K562 (cell line): ENCODE measurements around the gene SPRYD3. TPM values are rescaled to one million over a fixed set of nuclear protein-coding genes. Genes with fewer than 3 reads are reported as not detected.

Experiments used
- ATAC-seq: fragments of 200-7000 bp; cut with Tn5 transposase; 3 replicates; pipeline ENCODE4 v1.9.1; 2020; ENCODE audit warnings: moderate library complexity
- BruUV-seq: library from RNA; stranded (reverse); fragments of 400-500 nt; replicated peaks from 2 replicates; lab custom pipeline; 2021; lab: Mats Ljungman, UMichigan
- CTCF ChIA-PET: fragments of 300-600 bp; formaldehyde crosslinking; extraction: SDS; loops from one replicate; lab custom pipeline; 2021; ENCODE audit warnings: low intra/inter-chr PET ratio; lab: Yijun Ruan, JAX
- POLR2A ChIA-PET: fragments of 300-600, 350-650 bp; sonication (Branson Sonifier 250); formaldehyde crosslinking; extraction: SDS; loops from one replicate; lab custom pipeline; 2021; ENCODE audit warnings: antibody characterized with exemption, inconsistent platforms; lab: Yijun Ruan, JAX
- DNase-seq, 4 experiments: peaks; one replicate each; pipeline versions ENCODE4 v3.0.0 to v3.0.0-alpha.2; 2011 to 2018; ENCODE audit warnings: low spot score in 3 of 4, mixed read lengths in 3 of 4; ENCODE audit errors: extremely low read depth in 1 of 4
- FAIRE-seq: peaks from 2 replicates; lab custom pipeline; 2011; peaks lifted over from hg19 to GRCh38; lab: Jason Lieb, UNC
- H2AFZ ChIP-seq: 2 replicates; pipeline ENCODE4 v1.6.0; 2011; ENCODE audit warnings: low read depth, low read length, control low read depth, inconsistent platforms
- H3K27ac ChIP-seq: fragments of 200-600 bp; 3 replicates; pipeline ENCODE4 v1.8.0; 2011; ENCODE audit warnings: low read depth, mild to moderate bottlenecking, control low read depth, inconsistent platforms, low read length, moderate library complexity, mixed read lengths; ENCODE audit errors: extremely low read depth
- H3K27me3 ChIP-seq, 2 experiments: fragments of 300-600 bp in 1 of 2; 2 replicates in 1 of 2; 3 replicates in 1 of 2; pipeline versions ENCODE4 v1.6.0 to v1.8.0; 2011; ENCODE audit warnings: inconsistent platforms in 2 of 2, low read length in 2 of 2, mild to moderate bottlenecking in 1 of 2, mixed read lengths in 1 of 2, moderate library complexity in 1 of 2; ENCODE audit not compliant: control insufficient read depth in 2 of 2, insufficient read depth in 2 of 2
- H3K36me3 ChIP-seq: fragments of 300-600 bp; 3 replicates; pipeline ENCODE4 v1.8.0; 2011; ENCODE audit warnings: mild to moderate bottlenecking, low read length, inconsistent platforms; ENCODE audit not compliant: control insufficient read depth, insufficient read depth
- H3K4me1 ChIP-seq, 2 experiments: fragments of 200-600 bp in 1 of 2; replicated peaks in 1 of 2; 2 replicates in 1 of 2; 3 replicates in 1 of 2; pipeline versions ENCODE4 v1.5.1 to v1.8.0; 2011; ENCODE audit warnings: inconsistent platforms in 2 of 2, low read length in 2 of 2, mild to moderate bottlenecking in 1 of 2, mixed read lengths in 1 of 2, moderate library complexity in 1 of 2; ENCODE audit not compliant: control insufficient read depth in 2 of 2, insufficient read depth in 2 of 2
- H3K4me2 ChIP-seq: 2 replicates; pipeline ENCODE4 v1.6.1; 2011; ENCODE audit warnings: low read length, control low read depth, inconsistent platforms, mixed read lengths; ENCODE audit not compliant: insufficient read depth
- H3K4me3 ChIP-seq: fragments of 200-600 bp; sonication (generic), shearing (Covaris generic); 2 replicates; pipeline ENCODE4 v1.5.1; 2016; ENCODE audit warnings: control low read depth, inconsistent platforms
- H3K79me2 ChIP-seq: fragments of 200-600 bp; 3 replicates; pipeline ENCODE4 v1.8.0; 2011; ENCODE audit warnings: low read length, inconsistent platforms; ENCODE audit not compliant: control insufficient read depth, insufficient read depth
- H3K9ac ChIP-seq, 2 experiments: 2 replicates each; pipeline versions ENCODE4 v1.6.0 to v1.6.1; 2011; ENCODE audit warnings: low read depth in 2 of 2, low read length in 2 of 2, control low read depth in 1 of 2, inconsistent platforms in 1 of 2, mild to moderate bottlenecking in 1 of 2, mixed read lengths in 1 of 2; ENCODE audit not compliant: insufficient read depth in 1 of 2
- H3K9me1 ChIP-seq: one replicate; pipeline ENCODE4 v1.6.0; 2011; ENCODE audit warnings: inconsistent platforms, mild to moderate bottlenecking, low read length, moderate library complexity; ENCODE audit not compliant: control insufficient read depth, insufficient read depth
- H3K9me3 ChIP-seq: replicated peaks from 2 replicates; pipeline ENCODE4 v1.5.1; 2011; ENCODE audit warnings: low read depth, low read length, inconsistent platforms; ENCODE audit not compliant: control insufficient read depth, insufficient read depth
- H4K20me1 ChIP-seq: replicated peaks from 2 replicates; pipeline ENCODE4 v1.6.1; 2011; ENCODE audit warnings: low read length, inconsistent platforms, mixed read lengths; ENCODE audit not compliant: control insufficient read depth, insufficient read depth
- AFF1 ChIP-seq, 2 experiments: fragments of 450-650 bp; IDR thresholded peaks; 2 replicates each; pipeline ENCODE4 v1.6.1; 2018; ENCODE audit warnings: mild to moderate bottlenecking in 2 of 2, low read depth in 1 of 2; ENCODE audit not compliant: partially characterized antibody in 2 of 2
- ATF7 ChIP-seq: fragments of 450-650 bp; IDR thresholded peaks from 2 replicates; pipeline ENCODE4 v1.7.1; 2014; ENCODE audit warnings: mild to moderate bottlenecking, moderate library complexity
- DNMT1 ChIP-seq: fragments of 450-650 bp; IDR thresholded peaks from 2 replicates; pipeline ENCODE4 v1.6.1; 2016; ENCODE audit warnings: antibody characterized with exemption, mild to moderate bottlenecking
- GATAD2A ChIP-seq: fragments of 450-650 bp; IDR thresholded peaks from 2 replicates; pipeline ENCODE4 v1.6.1; 2017
- NR2C2 ChIP-seq, 2 experiments: fragments of 200-800 bp in 1 of 2; sonication (Bioruptor generic) in 1 of 2; sonication (generic) in 1 of 2; formaldehyde crosslinking in 1 of 2; IDR thresholded peaks; 2 replicates each; pipeline versions ENCODE4 v1.6.1 to v1.8.0; 2016 to 2022; ENCODE audit warnings: mild to moderate bottlenecking in 1 of 2, missing compliant biosample characterization in 1 of 2, missing genetic modification characterization in 1 of 2, missing genetic modification reagents in 1 of 2
- PRMT5 ChIP-seq: sonication (generic); formaldehyde crosslinking; IDR thresholded peaks from 2 replicates; pipeline ENCODE4 v1.5.0; 2020; ENCODE audit warnings: missing genetic modification reagents
- RBFOX2 ChIP-seq: fragments of 200-400 bp; formaldehyde crosslinking; IDR thresholded peaks from 2 replicates; pipeline ENCODE4 v1.6.1; 2017; ENCODE audit warnings: low read depth, mild to moderate bottlenecking, low read length, moderate library complexity
- RBM22 ChIP-seq: fragments of 200-400 bp; formaldehyde crosslinking; IDR thresholded peaks from 2 replicates; pipeline ENCODE4 v1.6.1; 2018; ENCODE audit warnings: low read length, low read depth; ENCODE audit not compliant: poor library complexity, severe bottlenecking
- RUNX1 ChIP-seq: sonication (generic); IDR thresholded peaks from 2 replicates; pipeline ENCODE4 v1.6.1; 2016; ENCODE audit warnings: antibody characterized with exemption, low read depth
- THRAP3 ChIP-seq: fragments of 450-650 bp; IDR thresholded peaks from 2 replicates; pipeline ENCODE4 v1.6.1; 2016; ENCODE audit warnings: mild to moderate bottlenecking, inconsistent platforms, borderline replicate concordance
- TSC22D4 ChIP-seq: fragments of 450-650 bp; IDR thresholded peaks from 2 replicates; pipeline ENCODE4 v1.6.1; 2016; ENCODE audit warnings: missing genetic modification characterization, missing biosample characterization, control low read depth
- ZC3H8 ChIP-seq: fragments of 450-650 bp; IDR thresholded peaks from 2 replicates; pipeline ENCODE4 v1.6.1; 2017
- ZNF551 ChIP-seq: fragments of 250-450 bp; sonication (Bioruptor Pico); IDR thresholded peaks from 2 replicates; pipeline ENCODE4 v1.5.0; 2021; ENCODE audit warnings: mild to moderate bottlenecking, moderate library complexity
- WGBS: fragments of 100-300 bp; shearing (Covaris generic); methylation state at CpG from one replicate; pipeline ENCODE4 v1.1.6; 2016; ENCODE audit warnings: low coverage, mixed read lengths; ENCODE audit not compliant: insufficient coverage; ENCODE audit errors: missing lambda C conversion rate; 5-methylcytosine and 5-hydroxymethylcytosine counted together
- in situ Hi-C: fragments of 300-500 bp; cut with MboI; formaldehyde crosslinking; loops from 4 replicates; pipeline ENCODE4 v1.15.0; 2018; ENCODE audit warnings: inconsistent platforms, mixed read lengths
- intact Hi-C: fragments of 100-400 bp; cut with micrococcal nuclease; formaldehyde crosslinking; loops from 2 replicates; pipeline ENCODE4 v1.14.2; 2022
- polyA plus RNA-seq, 8 experiments: library from polyadenylated mRNA; depleted of rRNA in 4 of 8; stranded (reverse) in 5 of 8; unstranded in 3 of 8; fragments of >200 nt; fragmentation: Nextera tagmentation in 2 of 8; fragmentation: Illumina TruSeq in 1 of 8; extraction: Ambion mirVana in 2 of 8; extraction: Trizol in 1 of 8; gene quantifications; 2 replicates each; pipeline versions ENCODE4 v1.2.1 to v1.2.3, GENCODE V29; 2011 to 2014; ENCODE audit warnings: inconsistent platforms in 1 of 8, missing spikeins in 1 of 8
- total RNA-seq, 7 experiments: library from RNA; depleted of rRNA in 6 of 7; stranded (reverse); fragments of >200 nt in 6 of 7; fragmentation: Illumina TruSeq in 2 of 7; extraction: Trizol in 2 of 7; gene quantifications; 2 replicates each; pipeline versions ENCODE4 v1.2.1 to v1.2.3, GENCODE V29; 2011 to 2021; ENCODE audit warnings: low replicate concordance in 1 of 7
- TF ChIP-seq, protein P1 (sequence below): sonication (generic); formaldehyde crosslinking; IDR thresholded peaks from 2 replicates; pipeline ENCODE4 v1.8.0; 2022; ENCODE audit warnings: missing genetic modification reagents, mild to moderate bottlenecking, moderate library complexity, borderline replicate concordance
- TF ChIP-seq, protein P2 (sequence below): fragments of 250-450 bp; sonication (Bioruptor Pico); IDR thresholded peaks from 2 replicates; pipeline ENCODE4 v1.9.0; 2021; ENCODE audit warnings: mild to moderate bottlenecking

Gene SPRYD3
- total and polyA plus RNA-seq, 9 of the 15 experiments (the other 6 are each of a cell fraction or from before 2014, with no cell fraction given): 1.5 to 13.6 (median 7.6) TPM

- TF ChIP-seq, protein P1, sequence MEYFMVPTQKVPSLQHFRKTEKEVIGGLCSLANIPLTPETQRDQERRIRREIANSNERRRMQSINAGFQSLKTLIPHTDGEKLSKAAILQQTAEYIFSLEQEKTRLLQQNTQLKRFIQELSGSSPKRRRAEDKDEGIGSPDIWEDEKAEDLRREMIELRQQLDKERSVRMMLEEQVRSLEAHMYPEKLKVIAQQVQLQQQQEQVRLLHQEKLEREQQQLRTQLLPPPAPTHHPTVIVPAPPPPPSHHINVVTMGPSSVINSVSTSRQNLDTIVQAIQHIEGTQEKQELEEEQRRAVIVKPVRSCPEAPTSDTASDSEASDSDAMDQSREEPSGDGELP (CRISPR knock-in tag): peak; percentile 64
- TF ChIP-seq, all 486 proteins: peak for 7
These were observed 15.2 kb upstream of the SPRYD3 start (continued) for GRCh38 chr12:53094394-53094787.

DNA sequence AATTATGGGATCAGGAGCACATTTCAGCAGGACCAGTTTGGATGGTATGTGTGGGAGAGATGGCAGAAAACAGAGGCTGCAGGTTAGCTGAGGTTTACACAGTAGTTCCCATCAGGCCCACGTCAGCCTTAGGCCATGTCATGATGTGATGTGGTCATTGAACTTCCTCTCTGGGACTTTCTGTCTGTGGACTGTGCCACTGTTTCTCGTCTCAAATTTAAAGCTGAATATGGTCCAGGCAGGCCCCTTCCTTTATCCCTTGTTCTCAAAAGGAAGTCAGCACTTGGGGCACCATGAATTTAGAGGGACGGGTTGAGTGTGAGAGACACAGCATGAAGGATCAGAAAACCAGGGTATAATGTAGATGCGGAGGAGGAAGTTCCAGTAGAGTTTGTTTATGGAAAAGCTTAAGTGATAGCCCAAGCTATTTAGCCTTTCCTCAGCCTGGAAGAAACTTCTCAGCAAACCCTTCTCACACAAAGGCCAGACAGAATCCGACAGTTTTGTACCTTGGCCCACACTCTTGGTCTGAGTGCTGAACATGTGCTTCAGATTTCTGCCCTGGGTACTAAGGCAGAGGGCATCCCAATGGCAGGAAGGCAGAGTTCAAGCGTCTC lies 14.7 kb upstream of the SPRYD3 start:
- no peaks in the 10 kb centered on the region for H3K79me2 ChIP-seq
- 30% methylated on average over 6 of the region's 6 CpGs for WGBS
- no peaks in the 10 kb centered on the region for H4K20me1 ChIP-seq
- FAIRE-seq (no peak), DNase-seq (peak in 1 of 4 experiments; percentile 9), ATAC-seq (peak; percentile 14; the same call in 1 of the 3 replicates)
- H3K9ac ChIP-seq: peak overlapping the region in 1 of 2 experiments; percentile 65; a peak in 1 of 4 replicates
- H3K27ac ChIP-seq: peak overlapping the region; percentile 43; the same call in 1 of the 3 replicates
- H3K9me3 ChIP-seq: no peaks in the 10 kb centered on the region
- in situ Hi-C loops: no loop called here
- ChIA-PET CTCF (no interaction called here), POLR2A (interaction anchor here (0.8 to 1.8 kb wide), 3 partner anchors 15 to 39 kb away, joined by 3 to 12 read pairs (median 6); partner anchors contain the start of gene SPRYD3)
- intact Hi-C loops: no loop called here
- H3K36me3 ChIP-seq: no peaks in the 10 kb centered on the region
- H3K4me2 ChIP-seq: no peak overlapping the region
- no peaks in the 10 kb centered on the region for H3K27me3 ChIP-seq
- peak overlapping the region; percentile 94 for H2AFZ ChIP-seq
- no TSS peak for BruUV-seq
- no peak overlapping the region for H3K4me3 ChIP-seq
- H3K4me1 ChIP-seq: peaks cover 26 to 28% of the 10 kb centered on the region in 2 experiments
- H3K9me1 ChIP-seq: peaks cover 2% of the 10 kb centered on the region
- TF ChIP-seq ZNF551 (CRISPR knock-in tag): no peak
- TF ChIP-seq PRMT5 (CRISPR knock-in tag): no peak
- TF ChIP-seq NR2C2 (CRISPR knock-in tag; IDR thresholded peaks at IDR 0.05): no peak
- TF ChIP-seq NR2C2 (tag; IDR thresholded peaks at IDR 0.05): no peak
- TF ChIP-seq THRAP3: no peak
- TF ChIP-seq GATAD2A: no peak
- no peak for TF ChIP-seq RUNX1
- TF ChIP-seq DNMT1: no peak
- TF ChIP-seq RBFOX2: no peak
- no peak for TF ChIP-seq ZC3H8
- no peak for TF ChIP-seq RBM22
- TF ChIP-seq TSC22D4 (tag): no peak
- TF ChIP-seq, protein P2, sequence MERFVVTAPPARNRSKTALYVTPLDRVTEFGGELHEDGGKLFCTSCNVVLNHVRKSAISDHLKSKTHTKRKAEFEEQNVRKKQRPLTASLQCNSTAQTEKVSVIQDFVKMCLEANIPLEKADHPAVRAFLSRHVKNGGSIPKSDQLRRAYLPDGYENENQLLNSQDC (CRISPR knock-in tag): no peak
- peak in 1 of 2 experiments; percentile 31 for TF ChIP-seq AFF1 (IDR thresholded peaks at IDR 0.05; ENCODE audit: low read depth in 1 of 2, partially characterized antibody in 2 of 2)
- TF ChIP-seq ATF7: peak; percentile 38; the same call in 1 of the 2 replicates
